ENCODE results near the gene EHD3. TPM values are rescaled to one million over a fixed set of nuclear protein-coding genes. Genes with fewer than 3 reads are reported as not detected.

EHD3 gene
- total RNA-seq, 1 donor from 2014 or later: 10.7 TPM

DNA sequence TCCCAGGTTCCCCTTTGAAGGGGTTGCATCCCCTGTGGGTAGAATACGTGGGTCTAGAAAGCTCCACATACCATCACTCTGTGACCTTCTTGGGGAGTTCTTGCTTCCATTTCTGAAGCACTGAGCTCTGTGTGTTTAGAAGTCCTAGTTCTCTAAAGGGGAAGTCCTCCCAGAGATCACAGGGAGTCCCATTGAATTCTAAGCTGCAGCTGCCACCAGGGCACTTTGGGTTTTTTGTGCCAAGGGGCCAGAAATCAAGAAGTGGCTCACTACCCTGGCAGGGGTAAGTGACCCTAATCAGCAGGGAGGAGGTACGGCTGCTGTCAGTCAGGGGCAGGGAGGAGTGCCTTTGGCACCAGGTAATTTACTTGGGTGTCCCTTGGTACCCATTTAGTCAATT is 70.9 kb downstream of the EHD3 start:
- Mint-ChIP-seq H3K27me3 (ENCODE audit: low read depth) (peaks cover 11% of the 10 kb centered on the region), H3K4me1 (no peaks in the 10 kb centered on the region), H3K9me3 (peaks cover 16% of the 10 kb centered on the region), H3K4me3 (no peak overlapping the region), H3K27ac (ENCODE audit: unreplicated experiment) (no peak overlapping the region), H3K36me3 (ENCODE audit: low read depth) (no peaks in the 10 kb centered on the region)
- TF ChIP-seq, protein P1, sequence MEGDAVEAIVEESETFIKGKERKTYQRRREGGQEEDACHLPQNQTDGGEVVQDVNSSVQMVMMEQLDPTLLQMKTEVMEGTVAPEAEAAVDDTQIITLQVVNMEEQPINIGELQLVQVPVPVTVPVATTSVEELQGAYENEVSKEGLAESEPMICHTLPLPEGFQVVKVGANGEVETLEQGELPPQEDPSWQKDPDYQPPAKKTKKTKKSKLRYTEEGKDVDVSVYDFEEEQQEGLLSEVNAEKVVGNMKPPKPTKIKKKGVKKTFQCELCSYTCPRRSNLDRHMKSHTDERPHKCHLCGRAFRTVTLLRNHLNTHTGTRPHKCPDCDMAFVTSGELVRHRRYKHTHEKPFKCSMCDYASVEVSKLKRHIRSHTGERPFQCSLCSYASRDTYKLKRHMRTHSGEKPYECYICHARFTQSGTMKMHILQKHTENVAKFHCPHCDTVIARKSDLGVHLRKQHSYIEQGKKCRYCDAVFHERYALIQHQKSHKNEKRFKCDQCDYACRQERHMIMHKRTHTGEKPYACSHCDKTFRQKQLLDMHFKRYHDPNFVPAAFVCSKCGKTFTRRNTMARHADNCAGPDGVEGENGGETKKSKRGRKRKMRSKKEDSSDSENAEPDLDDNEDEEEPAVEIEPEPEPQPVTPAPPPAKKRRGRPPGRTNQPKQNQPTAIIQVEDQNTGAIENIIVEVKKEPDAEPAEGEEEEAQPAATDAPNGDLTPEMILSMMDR (conservative IDR thresholded peaks at IDR 0.05): no peak
- DNase-seq (ENCODE audit: low read depth, low spot score): no peak

DNA sequence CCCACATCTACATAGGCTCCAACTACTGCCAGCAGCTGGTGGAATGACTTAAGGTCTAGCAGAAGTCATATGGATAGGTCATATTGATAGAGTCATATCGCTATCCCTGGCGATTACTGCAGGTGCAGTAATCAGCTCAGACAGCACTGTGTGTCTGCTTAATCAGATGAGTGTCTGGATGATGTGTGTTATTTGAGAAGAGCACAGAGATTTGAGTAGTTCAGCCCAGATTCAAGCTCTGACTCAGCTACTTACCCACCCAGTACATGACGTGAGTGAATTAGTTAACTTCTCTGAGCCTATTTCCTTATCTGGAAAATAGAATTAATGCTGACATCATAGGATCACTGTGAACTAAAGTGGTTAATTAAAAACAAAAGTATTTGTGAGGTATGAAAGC is 78.9 kb downstream of the EHD3 start:
- Mint-ChIP-seq H3K4me3 (no peak overlapping the region), H3K27me3 (ENCODE audit: low read depth) (peaks cover 8% of the 10 kb centered on the region), H3K9me3 (peaks cover 10% of the 10 kb centered on the region), H3K36me3 (ENCODE audit: low read depth) (no peaks in the 10 kb centered on the region), H3K27ac (ENCODE audit: unreplicated experiment) (no peak overlapping the region), H3K4me1 (peaks cover 3% of the 10 kb centered on the region)
- TF ChIP-seq, protein P1 (conservative IDR thresholded peaks at IDR 0.05): no peak
- no peak for DNase-seq (ENCODE audit: low read depth, low spot score)

DNA sequence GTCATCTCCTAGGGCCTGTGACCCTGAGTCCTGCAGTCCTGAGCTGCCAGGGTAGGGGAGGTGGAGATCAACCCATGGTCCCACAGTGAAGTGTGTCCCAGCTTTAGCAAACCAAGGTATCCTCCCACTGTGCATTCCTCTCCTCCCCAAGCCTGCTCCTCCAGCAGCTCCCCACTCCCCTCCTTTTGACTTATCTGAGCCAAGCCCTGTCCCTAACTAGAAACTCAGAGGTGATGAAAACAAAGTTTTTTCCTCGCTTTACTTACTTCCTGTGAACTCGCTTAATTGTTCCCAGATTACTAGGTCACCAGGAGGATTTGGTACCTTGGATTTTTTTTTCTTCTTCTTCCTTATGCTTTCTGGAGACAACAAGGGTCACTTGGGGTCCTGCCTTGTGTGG is 80.8 kb downstream of the EHD3 start:
- H3K4me1 Mint-ChIP-seq: peaks cover 3% of the 10 kb centered on the region
- H3K36me3 Mint-ChIP-seq (ENCODE audit: low read depth): no peaks in the 10 kb centered on the region
- TF ChIP-seq, protein P1 (conservative IDR thresholded peaks at IDR 0.05): no peak
- no peak overlapping the region for H3K27ac Mint-ChIP-seq (ENCODE audit: unreplicated experiment)
- DNase-seq (ENCODE audit: low read depth, low spot score): no peak
- H3K9me3 Mint-ChIP-seq: peaks cover under 1% of the 10 kb centered on the region
- no peak overlapping the region for H3K4me3 Mint-ChIP-seq
- peaks cover 6% of the 10 kb centered on the region for H3K27me3 Mint-ChIP-seq (ENCODE audit: low read depth)

DNA sequence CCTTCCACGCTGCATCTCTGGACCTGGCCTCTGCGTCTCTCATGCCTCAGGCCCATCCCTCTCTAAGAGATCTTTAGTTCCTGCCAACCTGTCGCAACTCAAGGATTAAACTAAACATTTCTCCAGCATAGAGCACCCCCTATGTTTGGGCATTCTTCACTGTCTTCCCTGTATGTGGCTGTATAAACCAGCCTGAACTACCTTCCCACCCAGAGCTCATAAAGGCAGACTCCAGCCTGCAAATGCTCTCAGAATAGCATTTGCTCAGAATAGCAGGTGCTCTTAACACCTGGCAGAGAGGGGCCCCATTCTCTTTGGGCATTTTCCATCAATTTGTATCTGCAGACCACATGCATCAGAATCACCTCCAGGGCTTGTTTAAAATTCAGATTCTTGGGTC is 83.4 kb downstream of the EHD3 start:
- no peaks in the 10 kb centered on the region for H3K36me3 Mint-ChIP-seq (ENCODE audit: low read depth)
- TF ChIP-seq, protein P1 (conservative IDR thresholded peaks at IDR 0.05): no peak
- H3K27me3 Mint-ChIP-seq (ENCODE audit: low read depth): no peaks in the 10 kb centered on the region
- peaks cover 3% of the 10 kb centered on the region for H3K4me1 Mint-ChIP-seq
- DNase-seq (ENCODE audit: low read depth, low spot score): no peak
- H3K9me3 Mint-ChIP-seq: no peaks in the 10 kb centered on the region
- no peak overlapping the region for H3K4me3 Mint-ChIP-seq
- no peak overlapping the region for H3K27ac Mint-ChIP-seq (ENCODE audit: unreplicated experiment)

DNA sequence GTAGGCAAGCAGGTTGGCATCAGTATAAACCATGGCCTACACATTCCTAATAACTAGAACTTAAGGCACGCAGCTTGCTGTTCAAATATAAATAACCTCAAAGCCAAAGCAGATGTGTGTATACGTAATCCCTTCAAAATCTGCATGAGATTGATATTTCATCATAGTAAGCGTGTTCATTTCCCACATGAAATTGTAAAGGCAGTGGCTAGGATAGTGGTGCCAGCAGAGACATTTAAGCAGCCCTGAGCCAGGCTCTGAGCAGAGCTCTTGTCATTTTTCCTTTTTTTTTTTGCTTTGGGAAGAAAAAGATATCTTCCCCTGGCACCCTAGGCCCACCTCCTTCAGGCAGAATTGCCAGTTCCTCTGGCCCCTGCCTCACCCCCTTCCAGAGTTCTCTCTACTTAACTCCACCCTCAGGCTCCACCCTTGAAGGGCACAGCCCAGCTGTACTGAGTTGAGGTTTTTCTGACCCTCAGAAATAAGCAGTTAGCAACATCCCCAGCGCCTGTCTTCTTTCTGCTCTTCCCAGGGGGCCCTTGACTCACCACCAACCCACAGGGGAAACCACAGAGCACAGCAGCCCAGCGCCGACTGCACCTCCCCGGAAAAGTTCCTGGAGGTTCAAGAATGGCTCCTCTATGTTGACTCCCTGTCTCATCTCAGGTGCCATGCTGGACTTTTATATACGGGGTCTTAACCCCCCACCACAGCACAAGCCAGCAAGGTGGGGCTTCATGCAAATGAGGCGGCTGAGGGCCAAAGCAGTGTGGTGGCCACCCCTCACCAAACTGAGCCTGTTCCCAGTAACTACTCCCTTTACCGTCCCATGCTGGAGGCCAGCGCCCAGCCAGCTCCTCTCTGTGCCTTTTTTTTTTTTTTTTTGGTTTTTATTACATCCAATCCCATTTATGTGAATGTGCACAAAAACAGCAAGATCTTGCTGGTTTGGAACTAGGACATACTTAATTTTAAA is 84.7 kb downstream of the EHD3 start:
- Mint-ChIP-seq H3K27me3 (ENCODE audit: low read depth) (no peaks in the 10 kb centered on the region), H3K4me1 (peaks cover 3% of the 10 kb centered on the region), H3K4me3 (no peak overlapping the region), H3K9me3 (no peaks in the 10 kb centered on the region), H3K27ac (ENCODE audit: unreplicated experiment) (no peak overlapping the region), H3K36me3 (ENCODE audit: low read depth) (no peaks in the 10 kb centered on the region)
- DNase-seq (ENCODE audit: low read depth, low spot score): no peak
- TF ChIP-seq, protein P1 (conservative IDR thresholded peaks at IDR 0.05): no peak

Other genes with a start within 250 kb of the EHD3 start
- gene GALNT14, start 95.7 kb upstream of the EHD3 start, total RNA-seq: 1.4 and 1.5 TPM in 2 replicates
- gene CAPN14, start 16.6 kb upstream of the EHD3 start, total RNA-seq: 0.36 and 0.47 TPM in 2 replicates
- gene XDH, start 180.6 kb downstream of the EHD3 start, total RNA-seq: 0.75 and 1.5 TPM in 2 replicates

Data from neural crest cell (in vitro differentiated cells).